ENCODE measurements around the gene STAMBP. TPM values are rescaled to one million over a fixed set of nuclear protein-coding genes. Genes with fewer than 3 reads are reported as not detected.

The STAMBP gene
- total RNA-seq, 1 experiment from 2014 or later = 32.2 TPM

GRCh38 chr2:73911548-73912208, 82.9 kb downstream of the STAMBP start:
- BruUV-seq (replicated peaks) = no TSS peak

GRCh38 chr2:73913414-73914054, 84.8 kb downstream of the STAMBP start:
- H3K36me3 ChIP-seq (ENCODE audit: low read depth, low read length) = no peaks in the 10 kb centered on the region
- H3K9ac ChIP-seq (ENCODE audit: low read length) = no peak overlapping the region
- CTCF ChIA-PET = no interaction called here
- no peaks in the 10 kb centered on the region for H3K79me2 ChIP-seq (ENCODE audit: low read length)
- H3K4me1 ChIP-seq (ENCODE audit: insufficient read depth, low read length) = no peaks in the 10 kb centered on the region
- no peak overlapping the region for H2AFZ ChIP-seq (ENCODE audit: low read length)
- TF ChIP-seq EZH2phosphoT487 (IDR thresholded peaks at IDR 0.05; ENCODE audit: borderline replicate concordance, low read length) (no peak), CTCF (conservative IDR thresholded peaks at IDR 0.05; ENCODE audit: low read depth, low read length) (no peak)
- no peaks in the 10 kb centered on the region for H3K9me2 ChIP-seq (replicated peaks; ENCODE audit: low read length)
- POLR2A ChIA-PET (ENCODE audit: unreplicated experiment) = interaction anchor here (0.6 kb wide), 2 partner anchors 13 to 396 kb away, joined by 3 read pairs; partner anchors contain the start of gene DGUOK
- no peaks in the 10 kb centered on the region for H4K20me1 ChIP-seq (ENCODE audit: low read length)
- no peak overlapping the region for H3K4me3 ChIP-seq (ENCODE audit: low read length)
- no peaks in the 10 kb centered on the region for H3K27me3 ChIP-seq (ENCODE audit: low read length)
- H3K4me2 ChIP-seq (ENCODE audit: low read length) = no peak overlapping the region
- DNase-seq (no peak), ATAC-seq (no peak)
- no peaks in the 10 kb centered on the region for H3F3A ChIP-seq (ENCODE audit: low read length, unreplicated experiment)
- no peaks in the 10 kb centered on the region for H3K9me3 ChIP-seq (ENCODE audit: low read length)
- no peak overlapping the region for H3K27ac ChIP-seq (ENCODE audit: low read length)
- BruUV-seq (replicated peaks) = no TSS peak
- intact Hi-C loops (cut with micrococcal nuclease) = no loop called here

More at GRCh38 chr2:73911548-73912208, 82.9 kb downstream of the STAMBP start:
- H3K4me3 ChIP-seq (ENCODE audit: low read length) = no peak overlapping the region
- H3K9me3 ChIP-seq (ENCODE audit: low read length) = no peaks in the 10 kb centered on the region
- intact Hi-C loops (cut with micrococcal nuclease) = no loop called here
- no peaks in the 10 kb centered on the region for H3K27me3 ChIP-seq (ENCODE audit: low read length)
- no peaks in the 10 kb centered on the region for H3K4me1 ChIP-seq (ENCODE audit: insufficient read depth, low read length)
- ChIA-PET POLR2A (ENCODE audit: unreplicated experiment) (no interaction called here), CTCF (no interaction called here)
- no peaks in the 10 kb centered on the region for H3F3A ChIP-seq (ENCODE audit: low read length, unreplicated experiment)
- no peak for TF ChIP-seq EZH2 (IDR thresholded peaks at IDR 0.05; ENCODE audit: low read length, unreplicated experiment)
- no peak for TF ChIP-seq CTCF (conservative IDR thresholded peaks at IDR 0.05; ENCODE audit: low read depth, low read length)
- TF ChIP-seq EZH2phosphoT487 (IDR thresholded peaks at IDR 0.05; ENCODE audit: borderline replicate concordance, low read length) = no peak
- DNase-seq = no peak
- no peaks in the 10 kb centered on the region; the same call in 1 of the 2 replicates for H3K36me3 ChIP-seq (ENCODE audit: low read depth, low read length)
- H3K27ac ChIP-seq (ENCODE audit: low read length) = no peak overlapping the region
- ATAC-seq = no peak
- H3K79me2 ChIP-seq (ENCODE audit: low read length) = no peaks in the 10 kb centered on the region
- no peak overlapping the region for H3K9ac ChIP-seq (ENCODE audit: low read length)
- H2AFZ ChIP-seq (ENCODE audit: low read length) = no peak overlapping the region
- no peak overlapping the region for H3K4me2 ChIP-seq (ENCODE audit: low read length)
- H3K9me2 ChIP-seq (replicated peaks; ENCODE audit: low read length) = no peaks in the 10 kb centered on the region
- H4K20me1 ChIP-seq (ENCODE audit: low read length) = no peaks in the 10 kb centered on the region

GRCh38 chr2:73914667-73915066, 85.9 kb downstream of the STAMBP start:
- DNase-seq (no peak), ATAC-seq (no peak)
- Histone ChIP-seq H3K4me3 (ENCODE audit: low read length) (no peak overlapping the region), H3K9me3 (ENCODE audit: low read length) (no peaks in the 10 kb centered on the region), H3K4me2 (ENCODE audit: low read length) (no peak overlapping the region), H3K9ac (ENCODE audit: low read length) (no peak overlapping the region), H2AFZ (ENCODE audit: low read length) (no peak overlapping the region), H3K27ac (ENCODE audit: low read length) (no peak overlapping the region), H3K4me1 (ENCODE audit: insufficient read depth, low read length) (no peaks in the 10 kb centered on the region), H3K9me2 (replicated peaks; ENCODE audit: low read length) (no peaks in the 10 kb centered on the region), H3K27me3 (ENCODE audit: low read length) (no peaks in the 10 kb centered on the region), H3K36me3 (ENCODE audit: low read depth, low read length) (no peaks in the 10 kb centered on the region), H3K79me2 (ENCODE audit: low read length) (no peaks in the 10 kb centered on the region), H3F3A (ENCODE audit: low read length, unreplicated experiment) (no peaks in the 10 kb centered on the region), H4K20me1 (ENCODE audit: low read length) (no peaks in the 10 kb centered on the region)
- POLR2A ChIA-PET (ENCODE audit: unreplicated experiment) = no interaction called here
- no TSS peak for BruUV-seq (replicated peaks)
- intact Hi-C loops (cut with micrococcal nuclease) = no loop called here
- TF ChIP-seq EZH2 (IDR thresholded peaks at IDR 0.05; ENCODE audit: low read length, unreplicated experiment) = no peak
- TF ChIP-seq CTCF (conservative IDR thresholded peaks at IDR 0.05; ENCODE audit: low read depth, low read length) = no peak
- TF ChIP-seq EZH2phosphoT487 (IDR thresholded peaks at IDR 0.05; ENCODE audit: borderline replicate concordance, low read length) = no peak
- CTCF ChIA-PET = no interaction called here

Measured in PC-3 (cell line).